H1 (cell line): Measurements from ENCODE around the gene CENATAC. TPM values are rescaled to one million over a fixed set of nuclear protein-coding genes. Genes with fewer than 3 reads are reported as not detected.

Source experiments
- CTCF ChIA-PET: fragments of 300-600 bp; sonication (Branson Sonifier 250); formaldehyde crosslinking; loops from one replicate; lab custom pipeline; 2021; ENCODE audit not compliant: partially characterized antibody; lab: Charles Lee
- POLR2A ChIA-PET: fragments of 300-600 bp; sonication (Branson Sonifier 250); formaldehyde crosslinking; loops from one replicate; lab custom pipeline; 2021; ENCODE audit warnings: inconsistent platforms; ENCODE audit not compliant: partially characterized antibody; lab: Charles Lee
- DNase-seq, 2 experiments: peaks; one replicate each; pipeline versions ENCODE4 v3.0.0 to v3.0.0-alpha.2; 2010 to 2022; ENCODE audit warnings: low spot score in 2 of 2, low read depth in 1 of 2, mixed read lengths in 1 of 2
- FAIRE-seq: peaks from 2 replicates; lab custom pipeline; 2011; peaks lifted over from hg19 to GRCh38; lab: Jason Lieb, UNC
- H2AFZ ChIP-seq: 2 replicates; pipeline ENCODE4 v1.8.1; 2012; ENCODE audit warnings: low read length, inconsistent platforms
- H2AK5ac ChIP-seq: 2 replicates; pipeline ENCODE4 v1.6.1; 2013; ENCODE audit warnings: low read depth, low read length
- H2BK120ac ChIP-seq: replicated peaks from 2 replicates; pipeline ENCODE3; 2013; ENCODE audit warnings: low read depth, low read length, inconsistent platforms
- H2BK12ac ChIP-seq: 2 replicates; pipeline ENCODE4 v1.6.1; 2013; ENCODE audit warnings: low read depth, low read length
- H2BK15ac ChIP-seq: 2 replicates; pipeline ENCODE4 v1.6.1; 2013; ENCODE audit warnings: low read length
- H2BK20ac ChIP-seq: 2 replicates; pipeline ENCODE4 v1.6.1; 2013; ENCODE audit warnings: low read length
- H2BK5ac ChIP-seq: 2 replicates; pipeline ENCODE4 v1.6.1; 2013; ENCODE audit warnings: low read depth, low read length
- H3K14ac ChIP-seq: 2 replicates; pipeline ENCODE4 v1.6.1; 2013; ENCODE audit warnings: inconsistent platforms; ENCODE audit not compliant: insufficient read length
- H3K18ac ChIP-seq: 2 replicates; pipeline ENCODE4 v1.6.1; 2013; ENCODE audit warnings: low read length; ENCODE audit errors: extremely low read depth
- H3K23ac ChIP-seq: 2 replicates; pipeline ENCODE4 v1.6.1; 2013; ENCODE audit warnings: inconsistent platforms; ENCODE audit not compliant: insufficient read length
- H3K23me2 ChIP-seq: 2 replicates; pipeline ENCODE4 v1.6.1; 2013; ENCODE audit warnings: low read depth, low read length
- H3K27ac ChIP-seq: 2 replicates; pipeline ENCODE4 v1.6.1; 2011; ENCODE audit warnings: low read depth, low read length, inconsistent platforms
- H3K27me3 ChIP-seq, 4 experiments: replicated peaks in 1 of 4; 1 replicate in 1 of 4; 2 replicates in 3 of 4; pipeline versions ENCODE4 v1.6.1 to v1.8.1; 2011 to 2013; ENCODE audit warnings: low read length in 3 of 4, mild to moderate bottlenecking in 3 of 4, inconsistent platforms in 2 of 4, mixed read lengths in 2 of 4, moderate library complexity in 1 of 4; ENCODE audit not compliant: control insufficient read depth in 3 of 4, insufficient read depth in 3 of 4; ENCODE audit errors: extremely low read depth in 1 of 4
- H3K36me3 ChIP-seq, 4 experiments: 2 replicates each; pipeline versions ENCODE4 v1.6.1 to v1.8.1; 2011 to 2013; ENCODE audit warnings: mild to moderate bottlenecking in 4 of 4, low read length in 3 of 4, moderate library complexity in 2 of 4, control low read depth in 1 of 4, inconsistent platforms in 1 of 4; ENCODE audit not compliant: insufficient read depth in 4 of 4, control insufficient read depth in 2 of 4
- H3K4ac ChIP-seq: replicated peaks from 2 replicates; pipeline ENCODE3; 2013; ENCODE audit warnings: low read length, low read depth, mixed read lengths, inconsistent platforms; ENCODE audit not compliant: insufficient read length
- H3K4me1 ChIP-seq, 4 experiments: replicated peaks in 1 of 4; 1 replicate in 1 of 4; 2 replicates in 3 of 4; pipeline versions ENCODE4 v1.6.1 to v1.8.1; 2011 to 2013; ENCODE audit warnings: low read length in 3 of 4, inconsistent platforms in 2 of 4, mixed read lengths in 1 of 4; ENCODE audit not compliant: insufficient read depth in 4 of 4, control insufficient read depth in 3 of 4
- H3K4me2 ChIP-seq, 2 experiments: 2 replicates each; pipeline versions ENCODE4 v1.6.1 to v1.8.1; 2011 to 2013; ENCODE audit warnings: low read depth in 2 of 2, low read length in 2 of 2, control low read depth in 1 of 2, inconsistent platforms in 1 of 2, mild to moderate bottlenecking in 1 of 2; ENCODE audit not compliant: insufficient read depth in 1 of 2
- H3K4me3 ChIP-seq, 4 experiments: fragments of 200-600, 300-600 bp in 1 of 4; sonication (generic), shearing (Covaris generic), sonication (Bioruptor Twin) in 1 of 4; 2 replicates each; pipeline versions ENCODE4 v1.5.1 to v1.8.1; 2011 to 2016; ENCODE audit warnings: low read length in 4 of 4, low read depth in 3 of 4, control low read depth in 2 of 4, inconsistent platforms in 2 of 4, mild to moderate bottlenecking in 2 of 4, mixed read lengths in 1 of 4, moderate library complexity in 1 of 4; ENCODE audit not compliant: insufficient read depth in 2 of 4; ENCODE audit errors: extremely low read depth in 1 of 4
- H3K56ac ChIP-seq: replicated peaks from 2 replicates; pipeline ENCODE3; 2013; ENCODE audit warnings: low read depth, mild to moderate bottlenecking, mixed read lengths, low read length, inconsistent platforms; ENCODE audit not compliant: insufficient read length
- H3K79me1 ChIP-seq: 2 replicates; pipeline ENCODE4 v1.6.1; 2013; ENCODE audit warnings: low read depth, low read length, control low read depth
- H3K79me2 ChIP-seq, 2 experiments: 2 replicates each; pipeline versions ENCODE4 v1.6.1 to v1.8.1; 2012 to 2013; ENCODE audit warnings: low read length in 2 of 2, mild to moderate bottlenecking in 2 of 2, inconsistent platforms in 1 of 2; ENCODE audit not compliant: insufficient read depth in 2 of 2, control insufficient read depth in 1 of 2
- H3K9ac ChIP-seq, 4 experiments: replicated peaks in 1 of 4; 1 replicate in 1 of 4; 2 replicates in 3 of 4; pipeline versions ENCODE4 v1.6.1 to v1.8.1; 2011 to 2013; ENCODE audit warnings: low read depth in 3 of 4, low read length in 3 of 4, control low read depth in 2 of 4, mild to moderate bottlenecking in 2 of 4, moderate library complexity in 2 of 4, inconsistent platforms in 1 of 4; ENCODE audit errors: extremely low read depth in 1 of 4
- H3K9me3 ChIP-seq, 2 experiments: 2 replicates each; pipeline versions ENCODE4 v1.6.1 to v1.8.1; 2012 to 2013; ENCODE audit warnings: mild to moderate bottlenecking in 2 of 2, moderate library complexity in 2 of 2, control low read depth in 1 of 2, inconsistent platforms in 1 of 2, low read depth in 1 of 2, low read length in 1 of 2, mixed read lengths in 1 of 2; ENCODE audit not compliant: insufficient read depth in 2 of 2
- H4K20me1 ChIP-seq, 2 experiments: replicated peaks in 1 of 2; 2 replicates each; pipeline versions ENCODE3 to v1.8.1; 2011 to 2013; ENCODE audit warnings: inconsistent platforms in 2 of 2, low read length in 2 of 2, mild to moderate bottlenecking in 1 of 2; ENCODE audit not compliant: insufficient read depth in 2 of 2, control insufficient read depth in 1 of 2
- H4K5ac ChIP-seq: 2 replicates; pipeline ENCODE4 v1.6.1; 2013; ENCODE audit warnings: low read length, low read depth, mixed read lengths, inconsistent platforms; ENCODE audit not compliant: insufficient read length
- H4K8ac ChIP-seq: 2 replicates; pipeline ENCODE4 v1.8.0; 2013; ENCODE audit warnings: mild to moderate bottlenecking, moderate library complexity, low read length, inconsistent platforms; ENCODE audit not compliant: insufficient read depth; ENCODE audit errors: extremely low read depth
- H4K91ac ChIP-seq: replicated peaks from 2 replicates; pipeline ENCODE3; 2013; ENCODE audit warnings: low read length, mixed read lengths, inconsistent platforms; ENCODE audit not compliant: insufficient read length
- WGBS, 2 experiments: shearing (Covaris generic) in 1 of 2; methylation state at CpG; one replicate each; pipeline versions ENCODE4 v1.1.6 to v1.1.7; 2013 to 2015; ENCODE audit warnings: low lambda C conversion rate in 2 of 2, mixed read lengths in 2 of 2, inconsistent platforms in 1 of 2, low coverage in 1 of 2, missing lambda C conversion rate in 1 of 2; ENCODE audit not compliant: insufficient replicate concordance in 2 of 2, insufficient coverage in 1 of 2, insufficient read length in 1 of 2; ENCODE audit errors: extremely low coverage in 1 of 2, missing lambda C conversion rate in 1 of 2; 5-methylcytosine and 5-hydroxymethylcytosine counted together
- polyA plus RNA-seq, 7 experiments: library from polyadenylated mRNA; depleted of rRNA in 3 of 7; stranded (reverse) in 5 of 7; unstranded in 2 of 7; fragments of >200 nt in 5 of 7; fragments of 200-250 nt in 2 of 7; gene quantifications; 1 replicate in 5 of 7; 2 replicates in 1 of 7; 4 replicates in 1 of 7; pipeline versions ENCODE4 v1.2.1 to v1.2.3, GENCODE V29; 2011 to 2013; ENCODE audit warnings: missing spikeins in 2 of 7, mixed read lengths in 2 of 7
- total RNA-seq: library from RNA; stranded (reverse); fragmentation: NEBNext Ultra II Directional; extraction: Animal tissue kit (Norgen Biotek cat#: 25700); gene quantifications from 2 replicates; pipeline ENCODE4 v1.2.1, GENCODE V29; 2021

Gene CENATAC
- total and polyA plus RNA-seq, 2 of the 8 experiments (the other 6 are each of a cell fraction or from before 2014, with no cell fraction given) = 22.7 to 36.4 TPM

DNA sequence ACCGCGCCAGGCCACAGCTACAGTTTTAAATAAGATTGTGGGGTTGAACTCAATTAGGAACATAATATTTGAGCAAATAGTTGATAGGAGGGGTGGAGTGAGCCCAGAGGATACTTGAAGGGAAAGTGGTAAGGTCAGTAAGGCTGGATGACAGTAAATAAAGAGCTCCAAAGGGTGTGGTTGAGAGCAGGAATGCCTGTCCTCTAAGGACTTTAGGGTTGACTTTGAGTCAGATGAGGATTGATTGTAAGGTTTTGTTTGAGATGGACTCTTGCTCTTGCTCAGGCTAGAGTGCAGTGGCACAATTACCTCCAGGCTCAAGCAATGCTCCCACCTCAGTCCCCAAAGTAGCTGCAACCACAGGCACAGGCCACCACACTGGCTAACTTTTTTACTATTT, 24.0 kb upstream of the CENATAC start:
- no peaks in the 10 kb centered on the region for H4K20me1 ChIP-seq
- no peak overlapping the region for H2BK15ac ChIP-seq
- H3K36me3 ChIP-seq = no peaks in the 10 kb centered on the region
- no peak overlapping the region for H3K23ac ChIP-seq
- no peak overlapping the region for H2AK5ac ChIP-seq
- no peak overlapping the region for H2BK12ac ChIP-seq
- WGBS, 2 experiments = 98% methylated on average over 2 of the region's 2 CpGs; no CpG with 5 or more reads in 1 of the 2 experiments
- H3K9ac ChIP-seq = no peak overlapping the region
- H2AFZ ChIP-seq = no peak overlapping the region
- H3K14ac ChIP-seq = no peak overlapping the region
- H3K79me1 ChIP-seq = no peaks in the 10 kb centered on the region
- no peaks in the 10 kb centered on the region for H3K79me2 ChIP-seq
- no peak overlapping the region for H2BK120ac ChIP-seq
- H3K23me2 ChIP-seq = no peaks in the 10 kb centered on the region; the same call in 1 of the 2 replicates
- no peak for DNase-seq
- POLR2A ChIA-PET = interaction anchor here (0.6 to 1.0 kb wide), 2 partner anchors 23 to 25 kb away, joined by 3 read pairs; no protein-coding TSS in a partner anchor
- no peak overlapping the region for H3K18ac ChIP-seq
- no peak overlapping the region for H3K4me2 ChIP-seq
- H4K91ac ChIP-seq = no peak overlapping the region
- no peak overlapping the region for H3K4me3 ChIP-seq
- H3K27ac ChIP-seq = no peak overlapping the region
- peaks cover 0 to 2% (median under 1%) of the 10 kb centered on the region in 4 experiments; a peak in 3 of 7 replicates for H3K4me1 ChIP-seq
- no peak overlapping the region for H4K8ac ChIP-seq
- no peak for FAIRE-seq
- H3K56ac ChIP-seq = no peak overlapping the region
- H2BK20ac ChIP-seq = no peak overlapping the region
- CTCF ChIA-PET = interaction anchor here (0.5 to 1.7 kb wide), 3 partner anchors 8 to 313 kb away, joined by 3 to 5 read pairs (median 4); no protein-coding TSS in a partner anchor
- no peak overlapping the region for H2BK5ac ChIP-seq
- H4K5ac ChIP-seq = no peak overlapping the region
- H3K4ac ChIP-seq = no peak overlapping the region
- no peaks in the 10 kb centered on the region for H3K27me3 ChIP-seq
- no peaks in the 10 kb centered on the region for H3K9me3 ChIP-seq
